ENCODE results near the gene TSPO2. TPM values are rescaled to one million over a fixed set of nuclear protein-coding genes. Genes with fewer than 3 reads are reported as not detected.
A peak's percentile ranks its signal among the peaks of the same experiment; 100 is the strongest.

TSPO2 gene
- total and polyA plus RNA-seq, 2 of the 13 experiments (the other 11 are each of a cell fraction or from before 2014, with no cell fraction given) = 0.55 TPM; not detected in 1

GRCh38 chr6:41071501-41071922 is 29.2 kb downstream of the TSPO2 start:
- H3K27me3 ChIP-seq (ENCODE audit: control insufficient read depth in 1 of 2, insufficient read depth in 2 of 2, low read length in 2 of 2) = no peaks in the 10 kb centered on the region; a peak in 2 of 5 replicates
- peaks cover 48% of the 10 kb centered on the region for H3K4me1 ChIP-seq (ENCODE audit: insufficient read depth, low read length)
- H3K4me3 ChIP-seq (replicated peaks in 1 of 3; ENCODE audit: insufficient read depth in 1 of 3, low read depth in 2 of 3, low read length in 3 of 3) = peak overlapping the region; percentile 61 to 100 (median 73)
- H3K27ac ChIP-seq (ENCODE audit: extremely low read length, insufficient read depth, low read length) = peak overlapping the region; percentile 97
- H3K9ac ChIP-seq (ENCODE audit: insufficient read depth, low read depth, low read length) = peak overlapping the region; percentile 99
- no peak for DNase-seq (ENCODE audit: low spot score)
- intact Hi-C loops (cut with micrococcal nuclease; ENCODE audit: unreplicated experiment) = no loop called here
- H2AFZ ChIP-seq (ENCODE audit: low read length) = no peak overlapping the region
- H3K36me3 ChIP-seq (replicated peaks in 1 of 2; ENCODE audit: control insufficient read depth in 1 of 2, insufficient read depth in 2 of 2, low read length in 2 of 2) = peaks cover 0 to 21% of the 10 kb centered on the region in 2 experiments; a peak in 3 of 5 replicates
- ChIA-PET CTCF (ENCODE audit: low intra/inter-chr PET ratio, low total read pairs) (no interaction called here), POLR2A (interaction anchor here (1.0 to 3.0 kb wide), 6 partner anchors 15 to 113 kb away, joined by 3 to 46 read pairs (median 10); partner anchors contain the start of gene UNC5CL)
- peaks cover 17% of the 10 kb centered on the region for H4K20me1 ChIP-seq (ENCODE audit: insufficient read depth, low read length)
- no TSS peak for BruUV-seq (replicated peaks)
- no peak for FAIRE-seq
- peaks cover 37% of the 10 kb centered on the region for H3K79me2 ChIP-seq (ENCODE audit: insufficient read depth, low read length)
- in situ Hi-C loops (cut with HindIII; ENCODE audit: extremely low pct_ligation_motif_present, low pct_unique_long_range_greater_than_20kb) = loop anchor here (5.0 kb wide), 1 partner anchor 74 kb away; no protein-coding TSS in a partner anchor
- ATAC-seq = no peak
- peak overlapping the region; percentile 88 for H3K4me2 ChIP-seq (ENCODE audit: low read depth, low read length)
- under 1% methylated on average over 16 of the region's 16 CpGs for whole genome bisulfite sequencing (ENCODE audit: low lambda C conversion rate)
- H3K9me3 ChIP-seq (ENCODE audit: low read length) = no peaks in the 10 kb centered on the region
- TF ChIP-seq HOXA3 (CRISPR knock-in tag; IDR thresholded peaks at IDR 0.05) = peak; percentile 38; the same call in 1 of the 2 replicates
- TF ChIP-seq ZNF792 (CRISPR knock-in tag; IDR thresholded peaks at IDR 0.05) = 0 out of 2 replicates have a peak, but pooled peaks have one; percentile 3
- TF ChIP-seq DRAP1 (CRISPR knock-in tag; IDR thresholded peaks at IDR 0.05) = peak; percentile 77
- peak; percentile 58; the same call in 1 of the 2 replicates for TF ChIP-seq KDM5A (IDR thresholded peaks at IDR 0.05; ENCODE audit: borderline replicate concordance, low read length)
- TF ChIP-seq ETV5 (CRISPR knock-in tag; IDR thresholded peaks at IDR 0.05; ENCODE audit: borderline replicate concordance) = peak; percentile 82
- TF ChIP-seq ZSCAN25 (CRISPR knock-in tag; IDR thresholded peaks at IDR 0.05) = 0 out of 2 replicates have a peak, but pooled peaks have one; percentile 5
- peak; percentile 34; the same call in 1 of the 2 replicates for TF ChIP-seq MIXL1 (CRISPR knock-in tag; IDR thresholded peaks at IDR 0.05)
- no peak for TF ChIP-seq FOXP1 (IDR thresholded peaks at IDR 0.05)
- TF ChIP-seq FOXP1 (CRISPR knock-in tag; IDR thresholded peaks at IDR 0.05) = 0 out of 2 replicates have a peak, but pooled peaks have one; percentile 7
- TF ChIP-seq ZNF3 (CRISPR knock-in tag; IDR thresholded peaks at IDR 0.05) = no peak
- TF ChIP-seq TSC22D2 (CRISPR knock-in tag; IDR thresholded peaks at IDR 0.05; ENCODE audit: borderline replicate concordance) = 0 out of 2 replicates have a peak, but pooled peaks have one; percentile 17
- TF ChIP-seq ZNF570 (CRISPR knock-in tag; IDR thresholded peaks at IDR 0.05; ENCODE audit: borderline replicate concordance) = 0 out of 2 replicates have a peak, but pooled peaks have one; percentile 29
- no peak for TF ChIP-seq ZNF329 (CRISPR knock-in tag; IDR thresholded peaks at IDR 0.05; ENCODE audit: low read depth)
- TF ChIP-seq BCL6 (CRISPR knock-in tag; IDR thresholded peaks at IDR 0.05) = peak; percentile 59; the same call in 1 of the 2 replicates
- peak; percentile 89 for TF ChIP-seq ZBED4 (CRISPR knock-in tag; IDR thresholded peaks at IDR 0.05; ENCODE audit: borderline replicate concordance)
- TF ChIP-seq ZNF607 (CRISPR knock-in tag; IDR thresholded peaks at IDR 0.05; ENCODE audit: borderline replicate concordance) = 0 out of 2 replicates have a peak, but pooled peaks have one; percentile 1
- TF ChIP-seq KMT2A (CRISPR knock-in tag; IDR thresholded peaks at IDR 0.05) = peak; percentile 57; the same call in 1 of the 2 replicates
- TF ChIP-seq ZNF431 (CRISPR knock-in tag; IDR thresholded peaks at IDR 0.05; ENCODE audit: borderline replicate concordance, low read depth) = peak; percentile 10; the same call in 1 of the 2 replicates
- TF ChIP-seq PTBP1 (IDR thresholded peaks at IDR 0.05; ENCODE audit: low read depth, low read length, poor library complexity, severe bottlenecking) = no peak
- TF ChIP-seq GABPA (IDR thresholded peaks at IDR 0.05; ENCODE audit: low read depth, low read length) = 0 out of 2 replicates have a peak, but pooled peaks have one; percentile 41
- 0 out of 2 replicates have a peak, but pooled peaks have one; percentile 40 for TF ChIP-seq GABPA (CRISPR knock-in tag; IDR thresholded peaks at IDR 0.05; ENCODE audit: low read depth)

Measured in HepG2 (cell line).